Natural killer cell (primary cell): ENCODE measurements around the gene TARBP2. TPM values are rescaled to one million over a fixed set of nuclear protein-coding genes. Genes with fewer than 3 reads are reported as not detected.

ENCODE experiments used
- ATAC-seq, 3 donors: fragments of 150-1000 bp in 2 of 3; fragments of 200-7000 bp in 1 of 3; cut with Tn5 transposase; 1 replicate in 1 of 3; 2 replicates in 2 of 3; pipeline ENCODE4 v1.10.0; 2021; ENCODE audit warnings: mild to moderate bottlenecking in 2 of 3, moderate library complexity in 2 of 3
- DNase-seq, 2 donors: peaks; one replicate each; pipeline versions ENCODE4 v3.0.0 to v3.0.0-alpha.2; 2013 to 2021; ENCODE audit warnings: mixed read lengths in 1 of 2
- H3K27ac ChIP-seq: one replicate; pipeline ENCODE4 v1.5.1; 2013; ENCODE audit warnings: mild to moderate bottlenecking, low read length
- H3K27me3 ChIP-seq: one replicate; pipeline ENCODE4 v1.6.1; 2013; ENCODE audit warnings: low read length; ENCODE audit not compliant: control insufficient read depth, insufficient read depth
- H3K36me3 ChIP-seq: one replicate; pipeline ENCODE4 v1.6.1; 2013; ENCODE audit warnings: low read length; ENCODE audit not compliant: control insufficient read depth, insufficient read depth
- H3K4me1 ChIP-seq: one replicate; pipeline ENCODE4 v1.6.1; 2013; ENCODE audit warnings: low read length; ENCODE audit not compliant: control insufficient read depth, insufficient read depth
- H3K4me3 ChIP-seq: one replicate; pipeline ENCODE4 v1.5.1; 2013; ENCODE audit warnings: low read length
- H3K9me3 ChIP-seq: one replicate; pipeline ENCODE4 v1.6.1; 2013; ENCODE audit warnings: low read length; ENCODE audit not compliant: control insufficient read depth, insufficient read depth
- H3K27ac Mint-ChIP-seq, 2 donors: one replicate each; pipeline ENCODE4 v1.8.0; 2022; ENCODE audit warnings: mild to moderate bottlenecking in 2 of 2, mixed read lengths in 2 of 2, moderate library complexity in 1 of 2
- H3K27me3 Mint-ChIP-seq, 2 donors: one replicate each; pipeline ENCODE4 v1.8.0; 2022; ENCODE audit warnings: low read depth in 2 of 2, mixed read lengths in 2 of 2
- H3K36me3 Mint-ChIP-seq: one replicate; pipeline ENCODE4 v1.8.0; 2022; ENCODE audit warnings: mixed read lengths
- H3K4me1 Mint-ChIP-seq, 2 donors: one replicate each; pipeline ENCODE4 v1.8.0; 2022; ENCODE audit warnings: mixed read lengths in 2 of 2
- H3K4me3 Mint-ChIP-seq: one replicate; pipeline ENCODE4 v1.8.0; 2022; ENCODE audit warnings: mild to moderate bottlenecking, moderate library complexity, mixed read lengths
- H3K9me3 Mint-ChIP-seq, 2 donors: one replicate each; pipeline ENCODE4 v1.8.0; 2022; ENCODE audit warnings: mixed read lengths in 2 of 2
- CTCF ChIP-seq: fragments of 200-600 bp; IDR thresholded peaks from one replicate; pipeline ENCODE4 v1.8.0; 2022; ENCODE audit warnings: antibody characterized with exemption
- WGBS: methylation state at CpG from one replicate; pipeline ENCODE4 v1.1.7; 2013; ENCODE audit warnings: missing lambda C conversion rate; ENCODE audit not compliant: insufficient coverage; 5-methylcytosine and 5-hydroxymethylcytosine counted together
- intact Hi-C: fragments of 100-400 bp; cut with micrococcal nuclease; formaldehyde crosslinking; loops from one replicate; pipeline ENCODE4 v1.14.2; 2022
- total RNA-seq, 4 donors: library from RNA; stranded (reverse); fragments of 120-200 nt in 1 of 4; gene quantifications; one replicate each; pipeline versions ENCODE4 v1.2.3 to v1.2.4, GENCODE V29; 2013 to 2022

The TARBP2 gene
- total RNA-seq, 3 donors from 2014 or later (not counting 1 experiment from before 2014, with no cell fraction given) = 23.8 to 35.1 (median 33.7) TPM

GRCh38 chr12:53550595-53550994 is 49.5 kb downstream of the TARBP2 start:
- no peak overlapping the region for H3K4me3 ChIP-seq
- H3K36me3 Mint-ChIP-seq = peaks cover 10% of the 10 kb centered on the region
- H3K36me3 ChIP-seq = peaks cover 23% of the 10 kb centered on the region
- H3K27ac Mint-ChIP-seq = no peak overlapping the region
- DNase-seq (no peak), ATAC-seq (no peak)
- TF ChIP-seq CTCF = no peak
- no peaks in the 10 kb centered on the region for H3K27me3 ChIP-seq
- no peaks in the 10 kb centered on the region for H3K4me1 ChIP-seq
- intact Hi-C loops = no loop called here
- H3K27me3 Mint-ChIP-seq = no peaks in the 10 kb centered on the region
- no peaks in the 10 kb centered on the region for H3K9me3 Mint-ChIP-seq
- no peaks in the 10 kb centered on the region for H3K9me3 ChIP-seq
- WGBS = 100% methylated on average over 1 of the region's 1 CpG
- H3K27ac ChIP-seq = no peak overlapping the region
- H3K4me1 Mint-ChIP-seq = no peaks in the 10 kb centered on the region
- H3K4me3 Mint-ChIP-seq = no peak overlapping the region

GRCh38 chr12:53551889-53552291 is 50.8 kb downstream of the TARBP2 start:
- Mint-ChIP-seq H3K4me3 (no peak overlapping the region), H3K27ac (no peak overlapping the region), H3K9me3 (no peaks in the 10 kb centered on the region), H3K4me1 (no peaks in the 10 kb centered on the region), H3K36me3 (peaks cover 10% of the 10 kb centered on the region), H3K27me3 (no peaks in the 10 kb centered on the region)
- no peak for ATAC-seq
- no peak overlapping the region for H3K27ac ChIP-seq
- no CpG with 5 or more reads among the region's 2 CpGs for WGBS
- no peaks in the 10 kb centered on the region for H3K4me1 ChIP-seq
- peaks cover 23% of the 10 kb centered on the region for H3K36me3 ChIP-seq
- H3K27me3 ChIP-seq = no peaks in the 10 kb centered on the region
- H3K4me3 ChIP-seq = no peak overlapping the region
- intact Hi-C loops = no loop called here
- DNase-seq = no peak
- H3K9me3 ChIP-seq = no peaks in the 10 kb centered on the region
- no peak for TF ChIP-seq CTCF

- Histone ChIP-seq H3K27ac (no peak overlapping the region), H3K9me3 (no peaks in the 10 kb centered on the region), H3K4me3 (no peak overlapping the region), H3K4me1 (no peaks in the 10 kb centered on the region), H3K36me3 (peaks cover 22% of the 10 kb centered on the region), H3K27me3 (no peaks in the 10 kb centered on the region)
- Mint-ChIP-seq H3K4me3 (no peak overlapping the region), H3K4me1 (no peaks in the 10 kb centered on the region), H3K36me3 (peaks cover 10% of the 10 kb centered on the region), H3K27ac (peak overlapping the region in 1 of 2 donors; percentile 4), H3K9me3 (no peaks in the 10 kb centered on the region), H3K27me3 (no peaks in the 10 kb centered on the region)
- TF ChIP-seq CTCF = no peak
- WGBS = 90% methylated on average over 13 of the region's 14 CpGs
- no peak for ATAC-seq
- DNase-seq = no peak
- intact Hi-C loops = no loop called here
Measured at GRCh38 chr12:53552361-53553327, 51.6 kb downstream of the TARBP2 start.

Other genes with a start within 250 kb of the TARBP2 start
- gene ESPL1, start 233.0 kb upstream of the TARBP2 start, total RNA-seq = 1 to 10 TPM; 1.9 to 5.8 (median 3.1) TPM
- 100 to 1,000 TPM; 365 to 450 (median 439) TPM for gene PFDN5, start 205.7 kb upstream of the TARBP2 start, total RNA-seq
- gene MYG1, start 201.6 kb upstream of the TARBP2 start, total RNA-seq = 10 to 100 TPM; 22.8 to 30.6 (median 28.1) TPM
- gene AAAS, start 179.7 kb upstream of the TARBP2 start, total RNA-seq = 10 to 100 TPM; 34.3 to 50.4 (median 45.0) TPM
- gene SP7, start 164.9 kb upstream of the TARBP2 start, total RNA-seq = under 1 TPM in 1 of 3 donors, not detected in 2; 0.07 TPM
- 10 to 100 TPM; 84.6 to 96.3 (median 88.5) TPM for gene SP1, start 121.1 kb upstream of the TARBP2 start, total RNA-seq
- not detected for gene AMHR2, start 77.4 kb upstream of the TARBP2 start, total RNA-seq
- 100 to 1,000 TPM; 214 to 233 (median 231) TPM for gene PRR13, start 59.5 kb upstream of the TARBP2 start, total RNA-seq
- 1,000 to 10,000 TPM in 1 of 3 donors, 100 to 1,000 TPM in 2; 910 to 1,083 (median 943) TPM for gene PCBP2, start 49.2 kb upstream of the TARBP2 start, total RNA-seq
- gene MAP3K12, start 1.8 kb upstream of the TARBP2 start, total RNA-seq = 10 to 100 TPM; 15.3 to 21.8 (median 21.8) TPM
- not detected for gene NPFF, start 6.2 kb downstream of the TARBP2 start, total RNA-seq
- gene ATF7, start 125.1 kb downstream of the TARBP2 start, total RNA-seq = 10 to 100 TPM; 32.3 to 42.3 (median 34.9) TPM
- 100 to 1,000 TPM; 180 to 195 (median 184) TPM for gene ATP5MC2, start 174.8 kb downstream of the TARBP2 start, total RNA-seq
- 100 to 1,000 TPM; 215 to 256 (median 226) TPM for gene CALCOCO1, start 226.2 kb downstream of the TARBP2 start, total RNA-seq